RPMI8226 (cell line): ENCODE measurements around the gene LIX1L.

Experiments
- DNase-seq: peaks from one replicate; pipeline ENCODE4 v3.0.0-alpha.2; 2015

LIX1L gene

DNA sequence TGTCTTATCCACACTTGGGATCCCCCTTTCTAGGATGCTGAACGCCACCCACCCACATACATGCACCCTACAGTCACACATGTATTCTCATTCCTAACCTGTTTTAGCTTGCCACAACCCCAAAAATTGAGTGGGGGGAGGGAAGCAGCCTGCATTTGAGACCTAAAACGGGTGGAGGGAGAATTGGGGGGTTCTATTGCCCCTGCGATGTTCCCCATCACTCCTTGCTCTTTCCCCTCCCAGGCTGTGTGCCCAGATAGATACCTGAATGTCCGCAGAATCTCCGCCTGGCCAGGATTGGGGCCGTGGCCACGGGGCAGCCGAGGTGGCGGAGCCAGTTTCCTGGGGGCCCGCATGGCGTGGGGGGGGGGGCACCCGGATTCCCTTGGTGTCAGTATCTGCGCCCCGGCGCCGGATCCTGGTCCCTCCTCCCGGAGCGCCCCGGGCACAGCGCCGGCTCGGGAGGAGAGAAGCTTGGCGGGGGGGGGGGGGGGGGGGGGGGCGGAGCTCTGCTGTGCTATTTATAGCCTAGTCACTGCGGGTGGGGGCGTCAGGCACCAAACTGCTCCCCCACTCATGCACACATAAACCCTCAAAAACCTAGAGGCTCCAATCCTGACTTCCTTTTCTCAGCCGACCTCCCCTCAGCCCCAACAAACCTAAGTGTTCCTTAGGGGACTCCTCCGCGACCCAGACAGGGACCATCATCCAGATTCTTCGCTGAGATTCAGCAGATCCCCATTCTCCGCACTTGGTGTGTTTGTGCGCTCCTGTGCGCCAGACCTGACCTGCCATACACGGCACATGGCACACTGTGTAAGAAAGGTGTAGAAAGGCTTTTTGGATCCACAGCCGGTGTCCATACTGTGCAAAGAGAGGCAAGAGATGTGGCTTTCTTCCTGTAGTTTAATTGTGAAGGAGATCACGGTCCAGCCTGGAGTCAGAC is 4.6 kb upstream of the LIX1L start:
- peak; percentile 69 for DNase-seq

DNA sequence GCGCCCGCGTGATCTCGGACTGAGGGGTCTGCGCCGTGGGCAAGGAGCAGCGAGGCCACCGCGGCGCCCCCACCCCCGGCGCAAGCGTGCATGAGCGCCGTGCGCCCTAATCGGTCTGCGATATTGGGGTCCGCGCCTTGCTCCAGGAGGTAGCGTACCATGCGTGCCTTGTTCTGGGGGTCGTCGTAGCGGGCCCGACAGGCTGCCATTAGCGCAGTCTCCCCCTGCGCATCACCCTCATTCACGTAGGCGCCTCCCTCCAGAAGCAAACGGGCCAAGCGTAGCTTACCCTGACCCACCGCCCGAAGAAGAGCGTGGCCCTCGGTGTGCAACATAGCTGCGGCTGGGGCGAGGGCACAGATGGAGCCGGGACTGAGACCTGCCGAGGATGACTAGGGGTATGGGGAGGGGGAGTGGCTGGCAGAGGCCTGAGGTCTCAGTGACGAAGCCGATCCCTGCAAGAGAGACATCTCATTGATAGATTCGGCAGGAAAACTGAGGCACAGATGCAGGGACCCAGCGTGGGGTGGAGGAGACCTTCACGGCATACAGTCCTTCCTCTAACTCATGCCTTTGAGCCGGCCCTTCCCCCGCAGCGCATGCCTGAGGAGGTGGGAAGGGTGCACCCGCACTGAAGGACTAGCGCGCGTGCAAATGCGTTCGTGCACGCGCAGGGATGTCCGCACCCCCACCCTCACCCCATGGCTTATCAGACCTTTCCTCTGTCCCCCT is 3.8 kb upstream of the LIX1L start:
- peak; percentile 75 for DNase-seq

DNA sequence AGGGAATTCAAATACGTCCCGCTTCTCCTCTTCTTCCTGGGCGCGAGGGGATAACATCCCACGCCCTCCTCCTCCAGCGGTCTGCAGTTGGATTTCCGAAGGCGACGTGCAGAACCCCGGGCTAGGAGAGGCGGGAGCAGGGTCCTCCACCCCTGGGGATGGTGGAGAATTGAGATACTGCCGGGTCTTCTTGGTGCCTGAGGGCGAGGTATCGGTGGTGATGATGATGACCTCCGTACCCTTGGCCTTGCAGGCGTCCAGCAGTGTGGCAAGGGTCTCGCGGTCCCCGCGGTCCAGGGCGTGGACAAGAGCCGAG is 3.2 kb upstream of the LIX1L start:
- no peak for DNase-seq

DNA sequence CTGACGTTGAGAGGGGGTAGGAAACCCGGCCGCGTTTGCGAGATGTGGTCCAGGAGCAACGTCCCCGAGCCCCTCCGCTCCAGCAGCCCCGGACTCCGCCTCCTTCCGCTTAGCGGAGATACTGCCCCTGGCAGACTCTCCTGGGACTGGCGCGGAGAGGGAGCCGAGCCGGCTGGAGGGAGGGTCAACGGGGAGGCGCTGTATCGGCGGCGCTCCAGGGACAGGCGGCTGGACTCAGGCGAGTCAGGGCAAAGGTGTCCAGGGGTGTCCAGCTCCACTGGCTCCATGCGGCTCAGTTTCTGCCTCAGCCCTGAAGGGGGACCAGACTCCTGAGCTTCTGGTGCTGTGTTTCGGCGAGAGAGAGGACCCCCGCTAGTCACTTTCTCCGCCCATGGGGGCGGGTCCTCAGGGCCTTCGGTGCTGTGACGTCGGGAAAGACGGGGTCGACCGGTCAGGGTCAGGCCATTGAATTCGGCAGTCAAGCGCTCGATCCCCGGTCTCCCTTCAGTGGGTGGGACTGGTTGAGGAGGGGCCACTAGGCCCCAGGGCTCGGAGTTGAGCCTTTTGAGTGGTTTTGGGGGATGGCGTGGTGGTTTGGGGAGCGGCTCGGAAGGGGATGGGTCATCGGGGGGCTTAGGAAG is 2.8 kb upstream of the LIX1L start:
- DNase-seq = no peak

DNA sequence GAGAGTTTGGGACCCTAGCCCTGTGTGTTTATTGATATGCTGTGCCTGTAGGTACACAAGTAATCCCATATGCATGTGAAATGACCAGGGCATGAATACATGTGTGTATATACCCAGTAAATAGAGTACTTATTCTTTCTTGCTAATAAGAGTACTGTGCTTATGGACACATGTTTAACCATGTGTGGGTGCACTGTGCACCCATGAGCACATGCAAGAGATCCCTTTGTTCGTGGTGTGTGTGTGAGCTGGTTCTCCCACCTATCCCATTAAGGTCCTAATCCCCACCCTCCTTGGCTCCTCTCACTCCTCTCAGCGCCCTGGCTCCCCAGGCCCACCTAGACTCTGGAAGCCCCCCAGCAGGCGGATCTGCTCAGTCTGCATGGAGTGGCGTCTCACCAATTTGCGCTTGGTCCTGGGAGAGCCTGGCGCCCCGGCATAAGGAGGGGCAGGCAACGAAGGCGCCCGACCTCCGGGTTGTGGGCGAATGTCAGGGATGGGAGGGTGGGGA is 2.2 kb upstream of the LIX1L start:
- no peak for DNase-seq

DNA sequence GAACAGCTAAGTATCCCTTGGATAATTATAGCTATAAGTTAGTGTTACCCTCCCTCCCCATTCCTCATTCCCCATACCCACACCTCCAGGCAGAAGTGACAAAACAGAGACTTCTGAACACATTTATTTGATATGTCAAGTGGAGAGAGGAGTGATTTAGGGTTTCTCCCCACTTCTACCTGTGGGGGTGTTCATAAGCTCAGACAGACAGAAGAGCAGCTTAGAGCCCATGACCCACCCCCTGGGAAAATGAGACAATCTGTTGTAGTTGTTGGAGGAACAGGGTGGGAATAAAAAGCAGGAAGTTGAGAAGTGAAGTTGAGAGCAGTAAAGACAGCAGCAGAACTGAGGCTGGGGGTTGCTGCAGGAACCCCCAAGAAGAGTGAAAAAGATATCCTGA is 1.5 kb upstream of the LIX1L start:
- DNase-seq = no peak

DNA sequence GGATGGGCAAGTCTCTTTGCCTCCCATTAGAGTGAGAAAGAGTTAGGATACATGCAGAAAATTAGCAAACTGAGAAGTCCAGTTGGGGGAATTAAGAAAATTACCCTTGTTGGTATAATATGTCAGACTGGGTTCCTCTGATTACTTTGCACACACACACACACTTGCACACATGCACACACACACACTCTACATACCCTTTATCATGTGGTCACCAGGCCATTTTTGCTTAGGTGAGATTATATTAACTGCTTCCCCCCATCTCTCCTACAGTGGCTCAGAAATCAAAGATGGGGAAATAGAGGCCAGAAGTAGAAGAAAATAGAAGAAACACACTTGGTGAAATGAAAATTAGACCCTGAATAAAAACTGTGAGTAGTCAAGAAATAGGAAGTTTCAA is 917 bp upstream of the LIX1L start:
- DNase-seq = no peak

DNA sequence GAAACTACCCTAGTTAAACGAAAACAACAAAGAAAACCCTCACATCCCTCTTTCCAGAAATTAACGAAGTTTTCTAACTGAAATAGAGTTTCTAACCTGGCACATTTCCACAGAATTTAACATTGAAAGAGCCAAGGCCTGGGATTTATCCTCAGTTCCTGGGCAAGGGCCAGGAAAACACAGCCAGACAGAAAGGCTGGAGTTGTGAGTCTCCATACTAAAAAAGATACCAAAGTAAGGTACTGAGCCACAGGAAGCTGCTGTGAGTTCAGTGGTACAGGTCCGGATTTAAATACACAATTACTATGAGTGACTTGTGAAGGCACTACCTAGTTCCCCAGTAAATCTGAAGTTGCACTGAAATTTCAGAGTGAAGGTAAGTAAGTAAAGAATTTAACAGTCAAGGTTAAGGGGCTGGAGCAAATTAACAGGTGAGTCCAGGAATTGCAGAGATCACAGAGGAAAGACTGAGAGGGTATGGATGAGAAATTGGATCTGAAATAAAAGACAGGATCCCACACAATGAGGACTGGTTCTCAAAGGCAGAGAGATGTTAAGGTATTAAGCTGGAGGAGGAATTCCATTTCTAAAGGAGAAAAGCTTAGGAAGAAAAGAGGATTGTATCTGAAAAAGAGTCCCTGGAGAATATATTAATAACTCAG is 905 bp downstream of the LIX1L start:
- peak; percentile 14 for DNase-seq

DNA sequence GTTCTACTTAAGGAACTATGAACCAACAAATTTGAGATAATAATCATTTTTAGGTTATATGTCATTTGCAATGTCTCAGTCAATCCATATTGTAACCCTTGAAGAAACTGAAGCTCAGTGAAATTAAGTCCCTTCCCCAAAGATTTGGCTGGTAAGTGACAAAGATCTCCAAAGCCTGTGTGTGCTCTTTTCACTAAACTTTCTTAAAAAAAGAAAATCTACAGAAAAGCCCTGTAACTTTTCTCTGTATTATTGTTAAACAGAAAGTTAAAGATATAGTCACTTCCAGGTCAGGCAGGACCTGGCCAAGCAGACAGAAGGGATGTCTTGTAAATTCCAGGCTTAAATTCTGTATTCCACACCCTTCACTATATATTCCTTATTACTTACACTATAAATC is 1.5 kb downstream of the LIX1L start:
- DNase-seq = no peak

DNA sequence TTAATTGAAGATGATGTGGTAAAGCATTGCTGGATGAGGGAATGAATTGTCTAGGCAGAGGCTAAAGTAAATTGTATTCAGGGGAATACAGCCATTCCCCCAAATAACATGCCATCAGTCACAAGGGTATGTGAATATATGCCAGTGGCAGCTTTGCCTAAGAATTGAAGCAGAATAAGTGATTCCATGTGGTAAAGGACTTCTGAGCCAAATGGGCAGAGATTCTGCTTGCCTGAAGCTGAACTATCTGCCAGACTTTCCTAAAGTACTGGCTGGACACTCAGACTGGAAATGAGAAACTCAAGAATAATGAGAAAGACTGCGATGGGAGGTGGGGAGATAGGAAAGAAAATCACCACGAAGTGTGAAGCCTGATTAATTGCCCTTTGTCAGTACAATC is 2.4 kb downstream of the LIX1L start:
- DNase-seq = no peak

DNA sequence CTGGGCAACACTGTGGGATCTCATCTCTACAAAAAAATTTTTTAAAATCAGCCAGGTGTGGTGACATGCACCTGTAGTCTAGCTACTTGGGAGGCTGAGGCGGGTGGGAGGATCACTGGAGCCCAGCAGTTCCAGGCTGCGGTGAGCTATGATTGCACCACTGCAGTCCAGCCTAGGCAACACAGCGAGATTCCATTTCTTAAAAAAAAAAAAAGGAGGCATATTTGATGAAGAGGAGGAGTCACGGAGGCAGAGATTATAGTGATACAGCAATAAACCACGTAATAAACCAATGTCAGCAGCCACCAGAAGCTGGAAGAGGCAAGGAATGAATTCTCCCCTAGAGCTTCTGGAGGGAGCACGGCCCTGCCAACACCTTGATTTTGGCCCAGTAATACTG is 4.0 kb downstream of the LIX1L start:
- DNase-seq = no peak

DNA sequence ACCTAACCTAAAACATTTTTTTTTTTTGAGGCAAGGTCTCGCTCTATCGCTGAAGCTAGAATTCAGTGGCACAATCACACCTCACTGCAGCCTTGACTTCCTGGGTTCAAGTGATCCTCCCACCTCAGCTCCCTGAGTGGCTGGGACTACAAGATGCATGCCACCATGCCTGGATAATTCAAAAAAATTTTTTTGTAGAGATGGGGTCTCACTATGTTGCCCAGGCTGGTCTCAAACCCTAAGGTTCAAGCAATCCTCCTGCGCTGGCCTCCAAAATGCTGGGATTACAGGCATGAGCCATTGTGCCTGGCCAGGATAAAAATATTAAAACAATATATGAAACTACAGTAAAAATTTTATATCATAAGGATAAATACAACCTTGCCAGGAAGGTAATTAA is 4.9 kb downstream of the LIX1L start:
- no peak for DNase-seq

DNA sequence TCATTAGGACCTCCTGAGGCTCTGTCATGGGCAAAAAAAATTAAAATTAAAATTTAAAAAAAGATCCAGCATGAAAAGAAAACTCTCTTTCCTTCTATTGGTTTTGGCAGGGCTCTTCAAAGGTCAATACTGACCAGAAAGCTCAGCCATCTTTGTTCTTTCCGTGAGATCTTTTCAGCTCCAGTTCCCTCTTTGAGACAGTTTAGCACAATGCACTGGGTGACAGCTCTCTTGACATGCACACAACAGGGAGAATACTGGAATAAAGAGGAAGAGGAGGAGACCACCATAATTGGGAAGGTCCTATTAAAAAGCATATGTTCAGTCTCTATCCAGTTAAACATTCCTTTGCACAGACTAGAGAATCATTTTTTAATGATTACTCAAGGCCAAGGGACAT is 6.3 kb downstream of the LIX1L start:
- DNase-seq = no peak

DNA sequence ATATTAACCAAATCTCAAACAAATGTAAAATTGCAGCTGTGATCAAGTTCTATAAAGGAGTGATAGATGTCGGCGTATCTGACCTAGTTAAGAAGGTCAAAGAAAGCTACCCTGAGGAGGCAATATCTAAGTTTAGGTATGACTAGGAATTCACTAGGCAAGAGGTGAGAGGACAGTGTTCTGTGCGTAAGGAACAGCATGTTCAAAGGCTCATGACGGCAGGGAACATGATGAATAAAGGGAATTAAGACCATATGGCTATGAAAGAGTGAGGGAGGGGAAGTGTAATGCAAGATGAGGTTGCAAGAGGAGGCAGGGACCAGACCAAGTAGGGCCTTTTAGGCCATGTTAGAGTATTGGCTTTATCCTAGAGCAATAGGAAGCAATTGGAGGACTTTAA is 8.6 kb downstream of the LIX1L start:
- no peak for DNase-seq

DNA sequence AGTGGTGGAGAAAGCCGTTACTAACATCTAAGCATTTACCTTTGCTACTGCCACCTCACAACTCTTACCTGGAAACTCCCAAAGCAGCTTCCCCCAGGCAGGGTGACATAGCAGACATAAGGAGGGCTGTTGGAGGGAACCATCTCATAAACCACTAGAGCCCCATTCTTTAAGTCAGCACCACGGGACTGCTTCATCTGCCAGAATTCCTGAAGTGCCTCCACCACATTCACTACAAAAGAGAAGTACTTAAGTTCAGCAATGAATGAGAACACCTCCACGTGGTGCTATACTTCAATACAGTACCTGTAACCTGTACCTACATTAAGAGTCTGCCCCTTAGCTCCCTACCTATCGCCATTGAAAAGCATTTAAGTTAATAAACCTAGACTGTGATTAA is 10.3 kb downstream of the LIX1L start:
- DNase-seq = no peak

DNA sequence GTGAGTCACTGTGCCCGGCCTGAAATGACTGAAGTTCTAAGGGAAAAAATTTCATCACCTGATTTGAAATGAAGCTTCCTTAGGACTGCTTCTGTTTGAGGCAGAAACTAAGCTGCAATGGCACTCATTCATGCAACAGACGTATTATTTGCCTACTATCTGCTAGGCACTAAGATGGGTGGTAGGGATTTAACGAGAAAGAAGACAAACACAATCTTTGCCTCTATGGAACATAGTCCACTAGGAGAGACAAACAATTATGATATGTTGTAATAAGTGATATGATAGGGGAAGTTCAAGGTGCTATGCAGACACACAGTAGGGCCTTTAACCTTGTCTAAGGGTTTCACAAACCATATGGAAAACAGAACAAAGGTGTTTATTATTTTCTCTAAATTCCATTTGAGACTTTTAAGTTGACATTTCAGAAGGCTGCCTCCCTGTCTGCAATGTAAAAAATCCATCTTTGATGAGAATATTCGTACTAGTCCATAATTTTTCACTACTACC is 11.3 kb downstream of the LIX1L start:
- no peak for DNase-seq

DNA sequence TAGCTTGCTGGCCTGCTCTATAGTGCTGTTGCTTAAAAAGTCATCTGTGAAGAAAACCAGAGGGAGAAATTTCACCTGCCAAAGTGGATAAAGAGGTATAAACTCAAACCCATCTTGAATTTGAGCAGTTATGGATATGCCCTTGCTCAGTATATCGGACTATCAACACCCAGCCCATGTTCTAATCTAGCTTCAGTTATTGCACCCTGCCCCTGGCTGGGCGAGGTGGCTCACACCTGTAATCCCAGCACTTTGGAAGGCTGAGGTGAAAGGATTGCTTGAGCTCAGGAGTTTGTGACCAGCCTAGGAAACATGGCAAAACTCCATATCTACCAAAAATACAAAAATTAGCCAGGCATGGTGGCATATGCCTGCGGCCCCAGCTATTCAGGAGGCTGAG is 13.3 kb downstream of the LIX1L start:
- DNase-seq = no peak

DNA sequence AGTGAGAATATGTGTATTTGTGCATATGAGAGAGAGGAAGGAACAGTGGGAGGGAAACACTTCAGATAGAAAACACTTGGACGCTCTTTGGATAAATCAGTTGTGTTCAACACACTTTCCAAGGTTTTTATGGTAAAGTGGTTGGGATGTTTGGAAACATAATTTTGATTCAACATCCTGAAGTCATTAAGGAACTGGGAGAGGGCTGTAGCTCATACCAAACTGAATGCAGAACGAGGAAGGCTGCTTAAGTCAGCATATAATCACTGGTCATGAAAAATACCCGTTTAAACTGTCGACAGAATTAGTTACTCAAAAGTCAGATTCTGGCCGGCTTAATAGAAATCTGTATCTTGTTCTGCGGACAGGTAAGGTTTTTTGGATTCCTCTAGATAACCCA is 14.9 kb downstream of the LIX1L start:
- no peak for DNase-seq

DNA sequence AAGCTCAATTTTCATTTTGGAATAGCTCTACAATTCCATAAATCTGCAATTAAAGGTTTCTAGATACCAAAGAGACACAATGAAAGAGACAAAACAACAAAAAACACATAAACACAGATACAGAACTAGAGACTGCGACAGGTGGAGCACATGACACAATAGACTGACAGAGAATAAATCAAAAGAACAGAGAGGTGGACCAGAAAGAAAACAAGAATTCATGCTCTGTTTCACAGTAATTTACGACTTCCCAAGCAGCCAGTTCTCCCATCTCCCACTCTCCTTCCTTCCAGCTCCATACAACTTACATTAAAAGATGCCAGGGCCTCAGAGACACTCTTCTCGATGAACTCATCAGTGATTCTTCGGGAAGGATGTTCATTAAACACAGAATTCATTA is 15.4 kb downstream of the LIX1L start:
- no peak for DNase-seq

DNA sequence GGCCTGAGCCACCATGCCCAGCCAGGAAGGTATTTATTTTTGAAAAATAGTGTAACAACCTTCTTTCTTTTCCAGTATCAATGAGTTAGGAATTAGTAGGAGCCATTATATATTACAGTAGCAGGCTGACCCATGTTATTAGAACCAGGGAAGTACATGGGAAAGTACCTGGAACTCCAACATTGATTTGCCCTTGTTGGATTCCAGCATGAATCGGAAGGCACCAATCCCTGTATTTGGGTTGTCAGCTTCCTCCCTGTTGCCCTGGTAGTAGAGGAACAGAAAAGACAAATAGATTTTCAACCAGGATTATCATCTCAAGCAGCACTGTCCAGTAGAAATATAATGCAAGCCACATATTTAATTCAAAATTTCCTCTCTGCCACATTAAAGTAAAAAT is 20.4 kb downstream of the LIX1L start:
- DNase-seq = no peak

DNA sequence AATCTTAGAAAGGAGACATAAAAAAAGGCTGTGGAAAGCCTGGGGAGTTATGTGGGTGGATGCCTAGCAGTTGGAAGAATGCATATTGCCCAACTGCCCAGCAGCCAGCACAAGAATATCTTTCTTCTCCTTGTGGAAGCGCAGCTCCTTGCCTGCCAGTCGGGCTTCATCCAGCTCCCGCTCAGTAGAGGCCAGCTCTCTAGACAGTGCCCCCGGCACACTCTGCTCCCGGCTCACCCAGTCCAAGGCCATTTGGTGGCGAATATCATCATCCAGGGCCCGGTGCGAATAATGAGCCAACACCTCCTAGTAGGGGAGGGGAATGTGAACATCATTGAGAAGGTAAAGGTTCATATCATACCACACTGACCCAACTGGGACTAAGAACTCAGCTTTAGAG is 21.6 kb downstream of the LIX1L start:
- DNase-seq = no peak

DNA sequence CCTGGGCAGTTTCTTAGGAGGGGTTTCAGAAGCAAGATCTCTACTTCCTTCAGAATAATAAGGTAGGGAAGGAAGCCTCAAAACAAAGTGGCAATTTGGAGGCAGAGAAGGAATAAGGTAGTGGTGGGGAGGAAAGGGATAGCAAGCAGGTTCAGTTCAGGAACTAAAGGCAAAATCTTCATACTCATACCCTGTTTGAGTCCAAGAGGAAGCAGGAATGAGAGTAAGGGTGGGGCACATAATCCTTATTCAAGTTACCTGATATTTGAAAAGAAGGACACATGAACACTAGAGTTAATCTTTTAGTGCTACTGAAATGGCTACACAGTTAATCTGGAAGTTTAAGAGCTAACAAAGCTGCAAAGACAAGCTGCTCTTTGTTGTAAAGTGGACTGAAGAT is 22.1 kb downstream of the LIX1L start:
- no peak for DNase-seq

DNA sequence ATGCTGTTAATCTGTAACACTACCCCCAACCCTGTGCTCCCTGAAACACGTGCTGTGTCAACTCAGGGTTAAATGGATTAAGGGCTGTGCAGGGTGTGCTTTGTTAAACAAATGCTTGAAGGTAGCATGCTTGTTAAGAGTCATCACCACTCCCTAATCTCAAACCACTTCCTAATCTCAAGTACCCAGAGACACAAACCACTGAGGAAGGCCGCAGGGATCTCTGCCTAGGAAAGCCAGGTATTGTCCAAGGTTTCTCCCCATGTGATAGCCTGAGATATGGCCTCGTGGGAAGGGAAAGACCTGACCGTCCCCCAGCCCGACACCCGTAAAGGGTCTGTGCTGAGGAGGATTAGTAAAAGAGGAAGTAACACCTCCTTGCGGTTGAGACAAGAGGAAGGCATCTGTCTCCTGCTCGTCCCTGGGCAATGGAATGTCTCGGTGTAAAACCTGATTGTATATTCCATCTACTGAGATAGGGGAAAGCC is 25.3 kb downstream of the LIX1L start:
- peak; percentile 73 for DNase-seq
